GM21825 (cell line): ENCODE measurements around the gene DEFB125.

ENCODE experiments used
- ATAC-seq: cut with Tn5 transposase; IDR thresholded peaks from one replicate; pipeline ENCODE4 v1.9.1; 2021; ENCODE audit warnings: mild to moderate bottlenecking, moderate library complexity; ENCODE audit not compliant: unreplicated experiment

DEFB125 gene

GRCh38 chr20:145877-146276 lies 58.4 kb downstream of the DEFB125 start:
- no peak for ATAC-seq
